GM21786 (cell line): ENCODE results near the gene INCENP.

Source experiments
- ATAC-seq: cut with Tn5 transposase; IDR thresholded peaks from one replicate; pipeline ENCODE4 v1.9.1; 2021; ENCODE audit not compliant: unreplicated experiment

The INCENP gene

DNA sequence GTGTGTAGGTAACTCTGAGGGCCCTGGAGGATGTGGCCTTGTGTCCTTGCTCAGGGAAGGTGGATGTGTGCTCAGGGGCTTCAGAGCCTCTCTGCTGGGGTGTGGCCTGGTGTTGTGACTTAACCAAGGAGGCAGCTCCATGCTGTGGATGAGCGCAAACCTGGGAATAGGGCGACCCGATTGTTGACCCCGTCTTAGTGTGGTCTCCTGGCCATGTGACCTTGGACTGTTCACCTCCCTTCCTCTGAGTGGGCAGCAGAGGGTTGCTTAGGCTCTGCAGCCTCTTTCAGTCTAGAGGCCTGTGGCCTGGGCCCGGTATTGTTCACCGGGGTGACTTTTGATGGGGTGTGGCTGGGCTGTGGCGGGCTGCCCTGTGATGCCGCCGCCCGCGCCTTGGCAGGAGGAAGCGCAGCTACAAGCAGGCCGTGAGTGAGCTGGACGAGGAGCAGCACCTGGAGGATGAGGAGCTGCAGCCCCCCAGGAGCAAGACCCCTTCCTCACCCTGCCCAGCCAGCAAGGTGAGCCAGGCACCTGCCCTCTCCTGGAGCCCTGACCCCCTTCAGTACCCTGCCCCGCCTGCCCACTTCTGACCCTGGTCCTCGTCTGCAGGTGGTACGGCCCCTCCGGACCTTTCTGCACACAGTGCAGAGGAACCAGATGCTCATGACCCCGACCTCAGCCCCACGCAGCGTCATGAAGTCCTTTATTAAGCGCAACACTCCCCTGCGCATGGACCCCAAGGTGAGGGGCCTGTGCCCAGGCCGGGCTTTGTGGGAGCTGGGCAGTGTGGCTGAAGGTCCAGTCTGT, 16.7 kb downstream of the INCENP start:
- ATAC-seq = no peak

GRCh38 chr11:62141111-62142042, 17.6 kb downstream of the INCENP start:
- ATAC-seq = no peak

DNA sequence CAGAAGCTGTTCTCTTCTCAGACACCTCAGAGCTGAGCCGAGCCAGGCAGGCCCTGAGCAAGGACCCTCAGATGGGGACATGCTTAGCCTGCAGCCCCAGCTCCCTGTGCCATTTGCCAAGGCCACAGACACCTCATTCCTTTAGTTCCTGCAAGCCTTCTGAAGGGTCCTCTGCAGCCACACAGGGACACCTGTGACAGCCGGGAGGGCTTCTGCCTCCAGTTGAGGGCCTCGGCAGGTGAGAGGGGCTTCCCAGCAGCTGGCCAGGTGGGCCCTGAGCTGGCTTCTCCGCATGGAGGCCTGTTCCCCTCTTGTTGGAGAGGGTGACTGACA, 18.2 kb downstream of the INCENP start:
- no peak for ATAC-seq

- no peak for ATAC-seq
These were observed 19.1 kb downstream of the INCENP start for GRCh38 chr11:62142921-62143320.

GRCh38 chr11:62143727-62144126, 19.9 kb downstream of the INCENP start:
- ATAC-seq = no peak

DNA sequence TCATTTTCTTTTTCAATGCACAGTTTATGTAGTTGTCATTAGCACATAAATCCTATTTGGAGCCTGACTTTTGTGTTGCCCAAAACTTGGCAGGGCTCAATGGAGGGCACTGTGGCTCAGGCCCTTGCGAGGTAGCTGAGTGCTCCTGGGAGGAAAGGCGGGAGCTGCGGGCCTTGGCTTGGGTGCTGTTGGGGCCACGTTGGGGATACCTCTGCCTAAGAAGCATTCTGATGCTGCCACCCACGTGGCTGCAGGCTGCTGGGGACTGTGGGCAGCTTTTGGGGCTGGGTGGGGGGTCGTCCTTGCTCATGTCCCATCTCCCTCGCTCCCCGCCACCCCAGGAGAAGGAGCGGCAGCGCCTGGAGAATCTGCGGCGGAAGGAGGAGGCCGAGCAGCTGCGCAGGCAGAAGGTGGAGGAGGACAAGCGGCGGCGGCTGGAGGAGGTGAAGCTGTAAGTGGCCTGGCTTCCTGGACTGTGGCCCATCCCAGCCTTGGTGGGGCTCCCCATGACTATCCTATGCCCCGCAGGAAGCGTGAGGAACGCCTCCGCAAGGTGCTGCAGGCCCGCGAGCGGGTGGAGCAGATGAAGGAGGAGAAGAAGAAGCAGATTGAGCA, 20.9 kb downstream of the INCENP start:
- no peak for ATAC-seq

DNA sequence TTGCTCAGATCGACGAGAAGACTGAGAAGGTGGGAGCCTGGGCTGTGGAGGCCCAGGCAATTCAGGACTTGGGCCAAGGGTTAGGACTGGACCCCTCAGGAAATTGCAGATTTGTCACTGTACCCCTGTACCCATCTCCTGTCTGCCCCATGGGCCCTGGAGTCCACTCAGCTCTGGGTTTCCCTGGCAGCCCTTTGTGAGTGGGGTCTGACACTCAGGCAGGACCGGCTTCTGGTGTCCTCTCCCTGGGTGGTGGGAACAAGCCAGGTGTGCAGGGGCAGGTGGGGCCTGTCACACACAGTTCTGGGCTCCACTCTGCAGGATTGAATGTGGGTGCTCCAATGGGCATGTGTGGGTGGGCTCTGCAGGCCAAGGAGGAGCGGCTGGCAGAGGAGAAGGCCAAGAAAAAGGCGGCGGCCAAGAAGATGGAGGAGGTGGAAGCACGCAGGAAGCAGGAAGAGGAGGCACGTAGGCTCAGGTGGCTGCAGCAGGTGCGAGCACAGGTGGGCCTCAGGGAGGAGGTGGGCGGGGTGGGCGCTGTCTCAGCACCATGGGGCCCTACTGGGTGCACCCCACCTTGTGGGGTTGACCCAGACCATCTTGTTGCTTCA, 21.6 kb downstream of the INCENP start:
- no peak for ATAC-seq

DNA sequence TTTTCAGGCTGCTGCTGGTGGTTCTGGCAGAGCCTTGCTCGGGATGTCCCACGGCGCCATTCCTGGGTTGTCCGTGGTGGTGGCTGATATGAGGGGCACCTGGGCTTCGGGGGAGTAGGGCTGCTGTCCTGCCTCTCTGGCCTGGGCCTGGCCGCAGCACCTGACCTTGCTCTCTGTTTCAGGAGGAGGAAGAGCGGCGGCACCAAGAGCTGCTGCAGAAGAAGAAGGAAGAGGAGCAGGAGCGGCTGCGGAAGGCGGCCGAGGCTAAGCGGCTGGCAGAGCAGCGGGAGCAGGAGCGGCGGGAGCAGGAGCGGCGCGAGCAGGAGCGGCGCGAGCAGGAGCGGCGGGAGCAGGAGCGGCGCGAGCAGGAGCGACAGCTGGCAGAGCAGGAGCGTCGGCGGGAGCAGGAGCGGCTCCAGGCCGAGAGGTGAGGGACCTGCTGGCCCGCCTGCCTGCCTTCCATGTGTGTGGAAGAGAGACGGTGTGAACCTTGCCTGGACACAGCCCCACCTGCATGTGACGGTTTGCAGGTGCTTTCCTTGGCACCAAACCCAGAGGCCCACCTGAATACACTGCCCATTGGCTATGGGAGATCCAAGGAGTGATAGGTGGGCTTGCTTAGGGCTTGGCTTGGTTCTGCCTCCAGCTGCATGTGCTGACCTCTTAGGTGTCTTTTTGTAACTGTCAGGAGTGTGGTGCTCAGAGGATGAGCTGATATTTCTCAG, 22.8 kb downstream of the INCENP start:
- ATAC-seq = no peak

DNA sequence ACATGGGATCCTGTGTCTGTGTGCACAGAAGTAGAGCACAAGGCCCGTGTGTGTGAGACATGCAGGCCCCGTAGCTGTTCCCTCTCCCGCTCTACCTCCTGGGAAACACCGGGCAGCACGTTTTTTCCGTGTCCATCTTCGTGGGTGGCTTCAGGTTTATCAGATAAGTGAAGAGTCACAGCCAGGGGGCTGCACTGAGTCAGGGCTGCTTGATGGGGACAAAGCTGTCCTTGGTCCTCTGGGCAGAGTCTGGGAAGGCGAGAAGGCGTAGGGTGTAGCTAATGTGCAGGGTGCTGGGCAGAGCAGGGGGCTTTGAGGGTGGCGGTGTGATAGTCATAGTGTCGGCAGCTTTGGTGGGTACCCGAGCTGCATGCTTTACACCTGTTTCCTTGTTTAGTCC, 23.7 kb downstream of the INCENP start:
- ATAC-seq = no peak

DNA sequence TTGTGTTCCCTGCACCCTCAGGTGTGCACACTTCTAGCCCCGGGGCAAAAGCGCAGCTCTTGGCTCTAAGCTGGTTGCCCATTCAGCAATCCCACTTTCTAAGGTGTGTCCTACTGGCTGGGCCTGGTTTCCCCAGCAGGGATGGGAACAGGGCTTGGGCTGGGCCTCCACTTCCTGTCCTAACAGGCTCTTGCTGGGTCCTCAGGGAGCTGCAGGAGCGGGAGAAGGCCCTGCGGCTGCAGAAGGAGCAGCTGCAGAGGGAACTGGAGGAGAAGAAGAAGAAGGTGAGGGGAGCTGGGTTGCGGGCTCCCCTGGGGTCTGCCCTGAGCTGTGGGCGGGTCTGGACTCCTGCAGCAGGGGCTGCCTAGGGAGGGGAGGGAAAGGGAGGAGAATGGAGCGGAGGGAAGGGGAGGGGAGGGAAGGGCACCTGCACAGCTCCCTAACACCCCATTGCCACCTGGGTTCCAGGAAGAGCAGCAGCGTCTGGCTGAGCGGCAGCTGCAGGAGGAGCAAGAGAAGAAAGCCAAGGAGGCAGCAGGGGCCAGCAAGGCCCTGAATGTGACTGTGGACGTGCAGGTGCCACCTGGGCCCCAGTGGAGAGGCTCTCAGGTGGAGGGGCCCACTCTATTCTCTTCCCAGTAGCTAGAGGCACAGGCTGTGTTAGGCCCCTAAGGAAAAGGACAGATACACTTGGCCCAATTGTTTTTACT, 24.6 kb downstream of the INCENP start:
- no peak for ATAC-seq

DNA sequence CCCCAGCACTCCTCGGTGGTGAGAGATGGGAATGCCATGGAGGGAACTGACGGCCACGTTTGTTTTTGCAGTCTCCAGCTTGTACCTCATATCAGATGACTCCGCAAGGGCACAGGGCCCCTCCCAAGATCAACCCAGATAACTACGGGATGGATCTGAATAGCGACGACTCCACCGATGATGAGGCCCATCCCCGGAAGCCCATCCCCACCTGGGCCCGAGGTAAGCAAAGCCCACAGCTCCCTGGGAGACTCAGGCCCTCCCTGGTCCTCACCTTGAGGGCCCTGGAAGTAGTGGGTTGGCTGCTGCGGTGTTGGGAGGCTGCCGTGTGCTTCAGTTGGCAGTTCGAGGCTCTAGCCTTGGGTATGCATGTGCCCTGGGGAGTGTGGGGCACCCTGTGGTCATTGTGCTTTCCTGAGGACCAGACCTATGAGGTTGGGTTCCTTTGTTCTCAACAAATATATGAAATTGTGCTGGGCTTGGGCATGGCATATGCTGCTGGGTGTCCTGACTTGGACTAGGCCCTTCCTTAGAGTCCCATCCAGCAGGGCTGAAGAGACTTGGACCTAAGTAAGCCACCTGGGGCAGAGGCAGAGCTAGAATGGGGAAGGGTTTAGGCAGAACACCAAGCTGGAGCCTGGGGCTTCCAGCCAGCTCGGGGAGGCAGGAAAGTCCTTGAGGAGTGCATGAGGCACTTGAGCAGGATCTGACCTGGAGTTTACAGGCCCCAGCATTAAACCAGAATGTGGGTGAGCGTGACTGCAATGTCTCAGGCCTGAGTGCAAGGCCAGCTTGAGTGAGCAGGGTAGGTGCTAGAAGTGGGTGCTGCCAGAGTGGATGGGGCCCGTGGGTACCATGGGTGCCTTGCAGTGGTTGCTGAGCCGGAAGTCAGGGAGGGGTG, 26.4 kb downstream of the INCENP start:
- ATAC-seq = no peak

DNA sequence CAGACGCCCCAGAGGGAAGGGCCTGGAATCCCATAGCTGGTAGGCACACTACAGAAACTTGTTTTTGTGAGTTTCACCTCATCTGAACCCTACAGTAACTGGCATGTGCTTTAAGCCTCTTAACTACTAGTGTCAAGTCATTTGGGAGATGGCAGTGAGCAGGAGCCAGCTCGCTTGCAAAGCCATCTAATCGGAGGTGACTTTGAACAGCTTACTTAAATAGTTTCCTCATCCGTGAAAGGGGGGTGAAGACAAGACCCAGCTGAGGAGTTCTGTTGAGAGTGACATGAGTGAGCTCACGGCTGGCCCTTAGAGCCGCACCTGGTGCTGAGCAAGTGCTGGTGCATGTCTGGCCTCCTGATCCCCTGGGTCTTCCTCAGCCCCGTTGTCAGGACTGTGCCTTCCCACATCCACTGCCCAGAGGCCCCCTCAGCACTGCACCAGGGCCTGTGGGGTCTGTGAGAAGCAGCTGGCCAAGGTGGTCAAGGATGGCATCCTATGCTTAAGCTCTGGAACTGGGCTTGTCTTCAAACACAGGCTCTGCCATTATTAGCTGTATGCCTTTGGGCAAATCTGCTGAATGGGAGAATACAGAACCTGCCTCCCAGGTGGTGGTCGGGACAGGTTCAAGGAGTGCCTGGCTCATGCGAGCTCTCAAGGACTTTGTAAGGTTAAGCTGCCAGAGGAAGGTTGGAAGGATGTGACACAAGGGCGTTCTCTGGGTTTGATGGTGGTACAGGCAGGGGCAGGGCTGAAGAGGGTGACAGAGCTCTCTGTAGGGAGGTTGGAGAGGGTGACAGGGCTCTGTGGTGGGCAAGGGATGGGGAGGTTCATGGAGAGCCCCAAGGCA, 27.3 kb downstream of the INCENP start:
- no peak for ATAC-seq

- no peak for ATAC-seq
These were observed 27.9 kb downstream of the INCENP start for GRCh38 chr11:62151737-62152102.

DNA sequence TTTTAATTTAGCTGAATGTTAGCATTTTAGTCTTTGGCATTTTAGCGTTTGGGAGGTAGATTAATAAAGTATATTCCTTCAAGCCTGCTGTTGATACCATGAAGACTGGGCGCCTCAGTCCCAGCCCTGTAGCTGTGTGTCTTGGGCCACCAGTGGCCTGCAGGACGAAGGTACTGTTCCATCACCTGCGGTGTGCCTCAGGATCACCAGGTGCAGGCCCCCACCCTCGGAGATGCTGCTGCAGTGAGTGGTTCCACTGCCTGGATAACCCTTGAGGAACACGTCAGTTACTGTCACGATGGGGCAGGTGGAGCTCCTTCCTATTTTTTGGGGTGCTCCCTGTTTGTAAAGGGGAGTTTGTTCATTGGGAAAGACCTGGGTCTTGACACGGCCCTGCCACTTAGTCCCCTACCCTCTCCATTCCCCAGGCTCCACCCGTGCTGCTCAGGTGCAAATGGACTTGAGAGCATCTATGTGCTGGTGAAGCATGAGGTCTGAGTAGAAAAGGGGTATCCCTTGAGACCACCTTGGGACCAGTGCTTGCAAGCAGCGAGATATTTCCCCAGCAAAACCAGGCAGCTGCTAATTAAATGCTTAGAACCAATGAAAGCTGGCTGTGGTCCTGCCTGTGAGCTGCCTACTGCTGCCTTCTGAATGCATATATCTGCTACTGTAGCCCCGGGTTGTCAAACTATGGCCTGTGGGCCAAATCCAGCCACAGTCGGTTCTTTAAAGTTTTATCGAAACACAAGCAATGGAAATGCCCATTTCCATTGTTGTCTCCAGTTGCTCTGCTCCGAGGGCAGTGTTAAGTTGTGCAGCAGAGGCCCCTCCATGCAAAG, 28.7 kb downstream of the INCENP start:
- no peak for ATAC-seq

- no peak for ATAC-seq
These were observed 29.2 kb downstream of the INCENP start for GRCh38 chr11:62153087-62153395.

- no peak for ATAC-seq
These were observed 29.8 kb downstream of the INCENP start for GRCh38 chr11:62153617-62154016.

DNA sequence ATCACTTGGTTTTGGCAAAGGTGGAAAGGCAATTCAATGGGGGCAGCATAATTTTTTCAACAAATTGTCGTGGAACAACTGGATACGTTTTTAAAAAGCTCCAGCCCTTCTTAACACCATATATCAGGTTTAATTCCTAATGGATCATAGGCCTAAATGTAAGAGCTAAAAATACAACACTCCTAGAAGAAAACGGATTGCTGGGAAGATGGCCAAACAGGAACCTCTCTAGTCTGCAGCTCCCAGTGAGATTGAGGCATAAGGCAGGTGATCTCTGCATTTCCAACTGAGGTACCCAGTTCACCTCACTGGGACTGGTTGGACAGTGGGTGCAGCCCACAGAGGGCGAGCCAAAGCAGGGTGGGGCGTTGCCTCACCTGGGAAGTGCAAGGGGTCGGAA, 33.8 kb downstream of the INCENP start:
- no peak for ATAC-seq

GRCh38 chr11:62166371-62166770, 42.6 kb downstream of the INCENP start:
- no peak for ATAC-seq
